Measurements from ENCODE around the gene P3H2.

The P3H2 gene

GRCh38 chr3:190003068-190003467, 117.6 kb downstream of the P3H2 start:
- no peak for TF ChIP-seq CTCF (conservative IDR thresholded peaks at IDR 0.05; ENCODE audit: control insufficient read depth, insufficient read depth, low read depth, low read length)
- no peak overlapping the region for H3K4me3 ChIP-seq (ENCODE audit: control insufficient read depth, low read depth, low read length)
- DNase-seq (ENCODE audit: low read depth): no peak

- H3K4me3 ChIP-seq (ENCODE audit: control insufficient read depth, low read depth, low read length): no peak overlapping the region
- TF ChIP-seq CTCF (conservative IDR thresholded peaks at IDR 0.05; ENCODE audit: control insufficient read depth, insufficient read depth, low read depth, low read length): no peak
- no peak for DNase-seq (ENCODE audit: low read depth)
Observed at GRCh38 chr3:190001426-190001825, 119.3 kb downstream of the P3H2 start.

DNA sequence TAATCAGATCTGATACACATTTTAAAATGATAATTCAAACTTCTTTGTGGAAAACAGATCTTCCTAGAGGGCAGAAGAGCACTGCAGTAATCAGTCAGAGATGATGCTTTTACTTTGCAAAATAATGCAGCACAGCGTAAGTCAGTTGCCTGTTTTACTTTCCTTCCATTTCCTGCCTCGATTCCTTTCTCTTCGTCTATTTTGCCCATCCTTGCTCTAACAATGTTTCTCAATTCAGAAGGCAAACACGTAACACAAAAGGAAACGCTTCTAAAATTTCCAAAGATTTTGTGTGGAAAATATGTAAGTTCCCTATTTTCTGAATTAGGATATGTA, 119.9 kb downstream of the P3H2 start:
- no peak overlapping the region for H3K4me3 ChIP-seq (ENCODE audit: control insufficient read depth, low read depth, low read length)
- TF ChIP-seq CTCF (conservative IDR thresholded peaks at IDR 0.05; ENCODE audit: control insufficient read depth, insufficient read depth, low read depth, low read length): no peak
- no peak for DNase-seq (ENCODE audit: low read depth)

- no peak overlapping the region for H3K4me3 ChIP-seq (ENCODE audit: control insufficient read depth, low read depth, low read length)
- DNase-seq (ENCODE audit: low read depth): no peak
- TF ChIP-seq CTCF (conservative IDR thresholded peaks at IDR 0.05; ENCODE audit: control insufficient read depth, insufficient read depth, low read depth, low read length): no peak
Observed at GRCh38 chr3:190000187-190000860, 120.4 kb downstream of the P3H2 start.

- no peak overlapping the region for H3K4me3 ChIP-seq (ENCODE audit: control insufficient read depth, low read depth, low read length)
- no peak for DNase-seq (ENCODE audit: low read depth)
- TF ChIP-seq CTCF (conservative IDR thresholded peaks at IDR 0.05; ENCODE audit: control insufficient read depth, insufficient read depth, low read depth, low read length): no peak
Observed at GRCh38 chr3:189999718-190000117, 121.0 kb downstream of the P3H2 start.

DNA sequence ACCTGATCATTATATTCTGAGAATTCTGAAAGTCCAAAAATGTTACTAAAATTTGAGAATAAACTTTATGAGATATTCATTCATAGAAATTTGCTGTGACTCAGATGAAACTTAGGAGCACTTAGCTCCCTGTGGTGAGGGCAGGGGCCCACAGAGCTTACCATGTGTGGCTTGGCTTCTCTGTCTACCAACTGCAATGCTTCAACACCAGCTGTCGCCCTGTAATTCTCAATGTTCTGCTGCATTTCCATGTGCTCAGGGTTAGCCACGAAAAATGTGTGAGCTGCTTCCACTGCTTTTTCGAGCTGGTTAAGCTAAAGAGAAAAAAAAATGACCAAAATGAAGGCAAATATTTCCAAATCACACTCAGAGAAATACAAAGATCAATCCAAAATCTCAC, 125.6 kb downstream of the P3H2 start:
- no peak for TF ChIP-seq CTCF (conservative IDR thresholded peaks at IDR 0.05; ENCODE audit: control insufficient read depth, insufficient read depth, low read depth, low read length)
- no peak overlapping the region for H3K4me3 ChIP-seq (ENCODE audit: control insufficient read depth, low read depth, low read length)
- DNase-seq (ENCODE audit: low read depth): no peak

- no peak for TF ChIP-seq CTCF (conservative IDR thresholded peaks at IDR 0.05; ENCODE audit: control insufficient read depth, insufficient read depth, low read depth, low read length)
- DNase-seq (ENCODE audit: low read depth): no peak
- H3K4me3 ChIP-seq (ENCODE audit: control insufficient read depth, low read depth, low read length): no peak overlapping the region
Observed at GRCh38 chr3:189990826-189991225, 129.9 kb downstream of the P3H2 start.

Data from fibroblast of mammary gland (primary cell).